Right lobe of liver (tissue), 6 donors: ENCODE measurements around the gene FMN1. TPM values are rescaled to one million over a fixed set of nuclear protein-coding genes. Genes with fewer than 3 reads are reported as not detected.

ENCODE experiments used
- ATAC-seq, 4 donors: fragments of 200-7000 bp; cut with Tn5 transposase; one replicate each; pipeline ENCODE4 v1.9.1; 2020; ENCODE audit warnings: mild to moderate bottlenecking in 4 of 4, moderate library complexity in 4 of 4
- DNase-seq, 3 donors: peaks; one replicate each; pipeline ENCODE4 v3.0.0-alpha.2; 2020
- H3K27ac ChIP-seq, 3 donors: fragments of 200-600 bp; one replicate each; pipeline ENCODE4 v1.8.0; 2022
- H3K27me3 ChIP-seq, 2 donors: fragments of 200-600 bp; one replicate each; pipeline ENCODE4 v1.8.0; 2022
- H3K36me3 ChIP-seq, 4 donors: fragments of 200-600 bp; sonication (generic) in 1 of 4; one replicate each; pipeline versions ENCODE4 v1.5.1 to v1.8.0; 2017 to 2022; ENCODE audit warnings: control low read depth in 1 of 4
- H3K4me1 ChIP-seq, 4 donors: fragments of 200-600 bp; sonication (generic) in 1 of 4; one replicate each; pipeline versions ENCODE4 v1.5.1 to v1.8.0; 2017 to 2022; ENCODE audit warnings: control low read depth in 1 of 4
- H3K4me3 ChIP-seq, 3 donors: fragments of 200-600 bp; one replicate each; pipeline ENCODE4 v1.8.0; 2022
- H3K9me3 ChIP-seq, 4 donors: fragments of 200-600 bp; sonication (generic) in 1 of 4; one replicate each; pipeline versions ENCODE4 v1.5.1 to v1.8.0; 2017 to 2022; ENCODE audit warnings: control low read depth in 1 of 4
- POLR2A ChIP-seq: fragments of 450-650 bp; IDR thresholded peaks from one replicate; pipeline ENCODE4 v1.6.1; 2017; ENCODE audit warnings: antibody characterized with exemption, mild to moderate bottlenecking
- WGBS: methylation state at CpG from one replicate; pipeline ENCODE4 v1.1.6; 2018; ENCODE audit warnings: low coverage, low lambda C conversion rate; ENCODE audit not compliant: insufficient coverage; ENCODE audit errors: missing lambda C conversion rate; 5-methylcytosine and 5-hydroxymethylcytosine counted together
- intact Hi-C, 2 donors: fragments of 100-400 bp; cut with DNase I; formaldehyde crosslinking; loops; one replicate each; pipeline versions ENCODE4 v1.11.2 to v1.14.1; 2022
- total RNA-seq, 6 experiments: library from RNA; depleted of rRNA in 2 of 6; stranded (reverse); fragments of >200 nt in 2 of 6; fragmentation: NEBNext Ultra II Directional in 3 of 6; extraction: Animal tissue kit (Norgen Biotek cat#: 25700) in 3 of 6; gene quantifications; one replicate each; pipeline versions ENCODE4 v1.1.0 to v1.2.4, GENCODE V29; 2016 to 2023
- TF ChIP-seq, protein P1 (sequence below), 4 donors: fragments of 200-600 bp in 3 of 4; fragments of 450-650 bp in 1 of 4; IDR thresholded peaks; one replicate each; pipeline versions ENCODE4 v1.5.1 to v1.8.0; 2016 to 2022; ENCODE audit warnings: antibody characterized with exemption in 4 of 4, mild to moderate bottlenecking in 2 of 4
- donor health status: DM: no; HTN: yes; CAD: no.
- donor health status: DM: no; HTN: no; CAD: no.
- donor health status: DM: no; HTN: no; CAD: no.
- donor health status: DM: no; HTN: yes; CAD: no.
- donor health status: DM: no; HTN: yes; CAD: no.

FMN1 gene
- total RNA-seq, 6 experiments from 2014 or later, result 1.1 to 6.8 (median 3.1) TPM

DNA sequence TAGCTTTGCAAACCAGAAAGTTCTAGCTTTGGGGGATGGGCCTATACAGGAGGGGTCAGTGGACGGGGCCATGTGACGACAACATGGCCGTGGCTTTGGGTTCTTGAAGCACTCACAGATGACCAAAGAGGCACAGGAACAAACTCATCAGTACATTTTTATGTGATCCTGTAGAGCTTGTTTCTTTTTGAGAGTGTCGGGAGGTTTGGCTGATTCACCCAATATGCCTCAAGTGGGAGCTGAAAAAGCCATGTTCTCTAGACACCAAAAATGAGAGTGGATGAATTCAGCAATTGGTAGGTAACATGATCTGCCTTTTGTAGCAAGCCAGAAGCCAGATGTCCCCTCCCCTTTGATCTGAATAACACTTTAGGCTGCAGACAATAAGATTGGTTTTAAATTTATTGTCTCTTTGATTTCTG, 446.6 kb downstream of the FMN1 start:
- DNase-seq (no peak), ATAC-seq (no peak)
- WGBS, result no CpG with 5 or more reads among the region's 4 CpGs
- no peaks in the 10 kb centered on the region for H3K9me3 ChIP-seq
- no peaks in the 10 kb centered on the region for H3K36me3 ChIP-seq
- H3K27ac ChIP-seq, result no peak overlapping the region
- H3K4me3 ChIP-seq, result no peak overlapping the region
- intact Hi-C loops, result no loop called here
- TF ChIP-seq, protein P1, sequence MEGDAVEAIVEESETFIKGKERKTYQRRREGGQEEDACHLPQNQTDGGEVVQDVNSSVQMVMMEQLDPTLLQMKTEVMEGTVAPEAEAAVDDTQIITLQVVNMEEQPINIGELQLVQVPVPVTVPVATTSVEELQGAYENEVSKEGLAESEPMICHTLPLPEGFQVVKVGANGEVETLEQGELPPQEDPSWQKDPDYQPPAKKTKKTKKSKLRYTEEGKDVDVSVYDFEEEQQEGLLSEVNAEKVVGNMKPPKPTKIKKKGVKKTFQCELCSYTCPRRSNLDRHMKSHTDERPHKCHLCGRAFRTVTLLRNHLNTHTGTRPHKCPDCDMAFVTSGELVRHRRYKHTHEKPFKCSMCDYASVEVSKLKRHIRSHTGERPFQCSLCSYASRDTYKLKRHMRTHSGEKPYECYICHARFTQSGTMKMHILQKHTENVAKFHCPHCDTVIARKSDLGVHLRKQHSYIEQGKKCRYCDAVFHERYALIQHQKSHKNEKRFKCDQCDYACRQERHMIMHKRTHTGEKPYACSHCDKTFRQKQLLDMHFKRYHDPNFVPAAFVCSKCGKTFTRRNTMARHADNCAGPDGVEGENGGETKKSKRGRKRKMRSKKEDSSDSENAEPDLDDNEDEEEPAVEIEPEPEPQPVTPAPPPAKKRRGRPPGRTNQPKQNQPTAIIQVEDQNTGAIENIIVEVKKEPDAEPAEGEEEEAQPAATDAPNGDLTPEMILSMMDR (IDR thresholded peaks at IDR 0.05), result no peak
- no peak for TF ChIP-seq POLR2A
- H3K4me1 ChIP-seq, result no peaks in the 10 kb centered on the region
- no peaks in the 10 kb centered on the region for H3K27me3 ChIP-seq

DNA sequence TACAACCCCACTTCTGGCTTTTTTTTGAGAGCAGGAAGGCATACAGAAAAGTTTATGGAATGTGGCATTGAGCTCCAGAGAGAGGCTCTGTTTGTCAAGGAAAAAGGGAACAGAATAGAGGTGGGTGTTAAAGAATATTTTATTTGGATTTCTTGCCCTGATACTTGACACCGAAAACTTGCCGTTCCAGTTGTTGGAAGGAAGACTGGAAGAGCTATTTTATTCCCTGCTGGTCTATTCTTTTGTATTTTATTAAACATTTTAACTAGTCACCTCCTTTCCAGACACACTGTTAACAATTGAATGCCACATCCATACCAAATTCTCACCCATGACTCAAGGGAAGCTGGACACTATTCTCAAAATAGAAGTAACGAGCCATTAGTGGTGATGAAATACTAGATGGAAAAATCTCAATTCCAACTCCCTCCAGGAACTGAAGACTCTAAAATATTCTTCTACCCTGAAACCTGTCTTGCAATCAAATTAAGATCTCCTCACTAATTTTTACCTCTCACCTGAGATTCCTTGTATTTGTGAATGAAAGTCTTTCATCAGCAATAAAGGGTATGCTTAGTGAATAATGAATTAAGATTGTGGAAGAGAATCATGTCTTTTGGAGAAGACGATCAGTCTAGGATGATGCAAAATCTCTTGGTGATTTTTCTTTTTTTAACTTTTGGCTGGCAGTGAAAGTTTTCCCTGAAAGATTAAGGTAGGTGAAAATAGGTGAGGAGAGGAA, 448.2 kb downstream of the FMN1 start:
- Histone ChIP-seq H3K27ac (no peak overlapping the region), H3K4me1 (no peaks in the 10 kb centered on the region), H3K27me3 (no peaks in the 10 kb centered on the region), H3K36me3 (no peaks in the 10 kb centered on the region), H3K4me3 (no peak overlapping the region), H3K9me3 (no peaks in the 10 kb centered on the region)
- intact Hi-C loops, result no loop called here
- TF ChIP-seq, protein P1 (IDR thresholded peaks at IDR 0.05), result no peak
- no peak for TF ChIP-seq POLR2A
- ATAC-seq (no peak), DNase-seq (no peak)
- WGBS, result 73% methylated on average over 4 of the region's 4 CpGs

DNA sequence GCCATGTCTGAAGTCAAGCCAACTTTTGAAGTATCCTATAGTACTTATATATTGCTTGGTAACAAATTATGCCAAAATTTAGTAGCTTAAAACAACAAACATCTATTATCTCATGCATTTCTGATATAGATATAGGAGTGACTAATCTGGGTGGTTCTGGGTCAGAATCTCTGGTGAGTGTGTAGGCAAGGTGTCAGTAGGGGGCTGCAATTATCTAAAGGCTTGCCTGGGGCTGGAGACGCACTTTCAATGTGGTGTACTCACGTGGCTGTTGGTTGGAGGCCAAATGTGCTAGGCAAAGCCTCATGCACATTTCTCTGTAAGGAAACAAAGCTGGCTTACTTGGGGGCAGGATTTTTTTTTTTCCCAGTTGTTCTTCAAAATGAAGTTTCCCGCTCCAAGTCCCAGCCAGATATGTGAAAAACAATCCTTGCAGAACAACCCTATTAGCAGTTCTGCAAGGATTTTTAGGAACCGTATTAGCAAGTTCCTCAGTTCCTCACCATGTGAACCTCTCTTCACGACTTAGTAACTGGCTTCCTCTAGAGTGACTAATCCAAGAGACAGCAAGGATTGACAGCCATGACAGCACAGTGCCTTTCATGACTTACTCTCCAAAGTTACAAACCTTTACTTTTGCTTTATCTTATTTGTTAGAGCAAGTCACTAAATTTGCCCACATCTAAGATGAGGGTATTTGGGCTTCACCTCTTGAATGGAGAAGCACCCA, 450.9 kb downstream of the FMN1 start:
- no peaks in the 10 kb centered on the region for H3K27me3 ChIP-seq
- no peaks in the 10 kb centered on the region for H3K4me1 ChIP-seq
- TF ChIP-seq, protein P1 (IDR thresholded peaks at IDR 0.05), result no peak
- TF ChIP-seq POLR2A, result no peak
- no peaks in the 10 kb centered on the region for H3K36me3 ChIP-seq
- ATAC-seq, result no peak
- DNase-seq, result no peak
- H3K27ac ChIP-seq, result no peak overlapping the region
- no peaks in the 10 kb centered on the region for H3K9me3 ChIP-seq
- intact Hi-C loops, result no loop called here
- 71% methylated on average over 5 of the region's 5 CpGs for WGBS
- H3K4me3 ChIP-seq, result no peak overlapping the region

GRCh38 chr15:32739522-32740063, 454.9 kb downstream of the FMN1 start:
- DNase-seq, result no peak
- intact Hi-C loops, result no loop called here
- no peak overlapping the region for H3K27ac ChIP-seq
- 67% methylated on average over 1 of the region's 1 CpG for whole genome bisulfite sequencing
- no peak for ATAC-seq
- no peak overlapping the region for H3K4me3 ChIP-seq
- H3K9me3 ChIP-seq, result no peaks in the 10 kb centered on the region
- no peaks in the 10 kb centered on the region for H3K27me3 ChIP-seq
- TF ChIP-seq POLR2A, result no peak
- TF ChIP-seq, protein P1 (IDR thresholded peaks at IDR 0.05), result no peak
- H3K4me1 ChIP-seq, result no peaks in the 10 kb centered on the region
- H3K36me3 ChIP-seq, result no peaks in the 10 kb centered on the region
